Upper lobe of right lung (tissue), 1 donor: ENCODE results near the gene IGSF3. TPM values are rescaled to one million over a fixed set of nuclear protein-coding genes. Genes with fewer than 3 reads are reported as not detected.
A peak's percentile ranks its signal among the peaks of the same experiment; 100 is the strongest.
"Not testable (repeated sequence)": the region's sequence is repeated elsewhere in the genome, so short reads cannot be mapped to it uniquely, and the experiment has no call there.

ENCODE experiments used
- ATAC-seq: fragments of 200-7000 bp; cut with Tn5 transposase; one replicate; pipeline ENCODE4 v1.9.1; 2020; ENCODE audit warnings: mild to moderate bottlenecking, moderate library complexity
- DNase-seq: peaks from one replicate; pipeline ENCODE4 v3.0.0-alpha.2; 2020
- H3K27ac ChIP-seq: fragments of 200-600 bp; one replicate; pipeline ENCODE4 v1.8.0; 2022
- H3K27me3 ChIP-seq: fragments of 200-600 bp; one replicate; pipeline ENCODE4 v1.8.0; 2022; ENCODE audit warnings: mild to moderate bottlenecking
- H3K36me3 ChIP-seq: fragments of 200-600 bp; one replicate; pipeline ENCODE4 v1.8.0; 2022
- H3K4me1 ChIP-seq: fragments of 200-600 bp; one replicate; pipeline ENCODE4 v1.8.0; 2022
- H3K4me3 ChIP-seq: fragments of 200-600 bp; one replicate; pipeline ENCODE4 v1.8.0; 2022; ENCODE audit warnings: mild to moderate bottlenecking
- H3K9me3 ChIP-seq: fragments of 200-600 bp; one replicate; pipeline ENCODE4 v1.8.0; 2022
- CTCF ChIP-seq: fragments of 200-600 bp; IDR thresholded peaks from one replicate; pipeline ENCODE4 v1.8.0; 2022; ENCODE audit warnings: antibody characterized with exemption
- intact Hi-C: fragments of 100-400 bp; cut with DNase I; formaldehyde crosslinking; loops from one replicate; pipeline ENCODE4 v1.11.0; 2022
- total RNA-seq: library from RNA; stranded (reverse); fragmentation: NEBNext Ultra II Directional; extraction: Animal tissue kit (Norgen Biotek cat#: 25700); gene quantifications from one replicate; pipeline ENCODE4 v1.2.1, GENCODE V29; 2021
- donor health status: DM: no; HTN: yes; CAD: no; lungs with severe emphysema.

IGSF3 gene
- total RNA-seq, 1 donor from 2014 or later, result 20.1 TPM

GRCh38 chr1:116595946-116596741 lies 71.4 kb downstream of the IGSF3 start:
- DNase-seq, H3K27me3 ChIP-seq, H3K36me3 ChIP-seq, H3K27ac ChIP-seq, intact Hi-C loops, H3K9me3 ChIP-seq, H3K4me1 ChIP-seq, H3K4me3 ChIP-seq: not testable (repeated sequence)
- TF ChIP-seq CTCF, result peak; percentile 59
- ATAC-seq, result peak; percentile 73

- peak; percentile 28 for TF ChIP-seq CTCF
- not testable (repeated sequence) for ATAC-seq
Observed at GRCh38 chr1:116595065-116595840, 72.3 kb downstream of the IGSF3 start.

GRCh38 chr1:116593977-116594376 lies 73.6 kb downstream of the IGSF3 start:
- H3K9me3 ChIP-seq, H3K4me1 ChIP-seq, H3K27me3 ChIP-seq, intact Hi-C loops, H3K27ac ChIP-seq, H3K4me3 ChIP-seq, DNase-seq, H3K36me3 ChIP-seq, ATAC-seq: not testable (repeated sequence)

More at GRCh38 chr1:116595065-116595840, 72.3 kb downstream of the IGSF3 start:
- H3K4me3 ChIP-seq, H3K36me3 ChIP-seq, H3K9me3 ChIP-seq, H3K27me3 ChIP-seq, intact Hi-C loops, H3K4me1 ChIP-seq, DNase-seq, H3K27ac ChIP-seq: not testable (repeated sequence)

- H3K36me3 ChIP-seq, H3K9me3 ChIP-seq, ATAC-seq, H3K27me3 ChIP-seq, H3K27ac ChIP-seq, intact Hi-C loops, H3K4me1 ChIP-seq, DNase-seq, H3K4me3 ChIP-seq: not testable (repeated sequence)
Observed at GRCh38 chr1:116593401-116593800, 74.1 kb downstream of the IGSF3 start.

GRCh38 chr1:116591951-116592605 lies 75.5 kb downstream of the IGSF3 start:
- DNase-seq, H3K27me3 ChIP-seq, ATAC-seq, H3K27ac ChIP-seq, H3K36me3 ChIP-seq, H3K9me3 ChIP-seq, H3K4me1 ChIP-seq, intact Hi-C loops, H3K4me3 ChIP-seq: not testable (repeated sequence)

GRCh38 chr1:116591006-116591950 lies 76.3 kb downstream of the IGSF3 start:
- H3K27me3 ChIP-seq, H3K4me3 ChIP-seq, H3K9me3 ChIP-seq, H3K4me1 ChIP-seq, ATAC-seq, H3K36me3 ChIP-seq, H3K27ac ChIP-seq, DNase-seq, intact Hi-C loops: not testable (repeated sequence)

DNA sequence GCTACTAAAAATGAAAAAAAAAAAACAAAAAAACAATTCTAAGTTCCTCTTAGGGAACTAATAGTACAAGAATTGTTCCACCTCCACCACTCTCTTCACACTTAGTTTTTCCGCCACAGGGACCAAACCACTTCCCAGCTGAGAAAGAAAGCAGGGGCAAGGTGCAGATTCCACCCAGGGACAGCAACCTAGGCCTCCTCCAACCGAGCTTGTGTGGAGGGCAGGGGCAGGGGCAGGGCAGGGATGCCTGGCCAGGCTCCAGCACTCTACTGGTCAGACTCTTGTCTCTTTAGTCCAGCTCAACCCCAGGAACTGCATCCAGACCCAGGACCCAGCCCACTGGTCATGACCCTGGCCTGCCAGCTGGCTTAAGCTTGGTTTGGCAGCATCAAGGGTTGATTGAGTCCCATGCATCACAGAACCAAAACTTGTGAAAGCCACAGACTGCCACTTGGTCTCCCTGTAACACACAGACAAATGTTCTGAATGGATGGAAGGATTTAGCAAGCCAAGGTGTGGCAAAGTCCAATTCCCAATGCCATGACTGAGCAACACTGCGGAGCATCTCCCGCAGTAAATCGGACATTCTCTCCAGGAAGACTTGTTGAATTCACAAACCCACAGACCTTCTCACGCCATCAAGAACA lies 77.1 kb downstream of the IGSF3 start:
- ATAC-seq, DNase-seq, H3K36me3 ChIP-seq, H3K4me3 ChIP-seq, H3K27ac ChIP-seq, H3K9me3 ChIP-seq, H3K27me3 ChIP-seq, H3K4me1 ChIP-seq, intact Hi-C loops: not testable (repeated sequence)

GRCh38 chr1:116589101-116589735 lies 78.3 kb downstream of the IGSF3 start:
- H3K4me1 ChIP-seq, DNase-seq, H3K4me3 ChIP-seq, H3K9me3 ChIP-seq, H3K27ac ChIP-seq, intact Hi-C loops, H3K36me3 ChIP-seq, H3K27me3 ChIP-seq: not testable (repeated sequence)
- peak; percentile 8 for ATAC-seq
